ENCODE results near the gene TIMP2. TPM values are rescaled to one million over a fixed set of nuclear protein-coding genes. Genes with fewer than 3 reads are reported as not detected.
A peak's percentile ranks its signal among the peaks of the same experiment; 100 is the strongest.

The TIMP2 gene
- total and polyA plus RNA-seq, 2 of the 13 experiments (the other 11 are each of a cell fraction or from before 2014, with no cell fraction given): 3.8 to 8.5 TPM

- TF ChIP-seq THRA (CRISPR knock-in tag; IDR thresholded peaks at IDR 0.05; ENCODE audit: borderline replicate concordance): peak; percentile 80
- TF ChIP-seq SNAPC5 (CRISPR knock-in tag; IDR thresholded peaks at IDR 0.05; ENCODE audit: borderline replicate concordance): peak; percentile 97; the same call in 1 of the 2 replicates
- TF ChIP-seq HDAC1 (CRISPR knock-in tag; IDR thresholded peaks at IDR 0.05): peak; percentile 100
- TF ChIP-seq HMG20A (CRISPR knock-in tag; IDR thresholded peaks at IDR 0.05; ENCODE audit: borderline replicate concordance): peak; percentile 61; the same call in 1 of the 2 replicates
- TF ChIP-seq HNRNPLL (IDR thresholded peaks at IDR 0.05; ENCODE audit: low read depth, low read length, poor library complexity, severe bottlenecking): peak; percentile 99
- peak; percentile 100 for TF ChIP-seq CREB1 (IDR thresholded peaks at IDR 0.05)
- TF ChIP-seq CREB1 (CRISPR knock-in tag; IDR thresholded peaks at IDR 0.05): peak; percentile 98
- peak; percentile 98 for TF ChIP-seq NAIF1 (CRISPR knock-in tag; IDR thresholded peaks at IDR 0.05; ENCODE audit: borderline replicate concordance)
- no peak for TF ChIP-seq KDM6A (CRISPR knock-in tag; IDR thresholded peaks at IDR 0.05; ENCODE audit: low read depth)
- peak; percentile 99 for TF ChIP-seq ZNF407 (CRISPR knock-in tag; IDR thresholded peaks at IDR 0.05; ENCODE audit: not compliant biosample characterization)
- 0 out of 2 replicates have a peak, but pooled peaks have one; percentile 67 for TF ChIP-seq ZNF891 (CRISPR knock-in tag; IDR thresholded peaks at IDR 0.05)
- TF ChIP-seq ZNF615 (CRISPR knock-in tag; IDR thresholded peaks at IDR 0.05; ENCODE audit: borderline replicate concordance): no peak
- peak; percentile 95 for TF ChIP-seq ZNF235 (CRISPR knock-in tag; IDR thresholded peaks at IDR 0.05; ENCODE audit: borderline replicate concordance)
- peak; percentile 98 for TF ChIP-seq JUN (CRISPR knock-in tag; IDR thresholded peaks at IDR 0.05)
- TF ChIP-seq ETS1 (CRISPR knock-in tag; IDR thresholded peaks at IDR 0.05): peak; percentile 98
- no peak for TF ChIP-seq CENPX (CRISPR knock-in tag; IDR thresholded peaks at IDR 0.05)
- TF ChIP-seq ZNF558 (CRISPR knock-in tag; IDR thresholded peaks at IDR 0.05; ENCODE audit: borderline replicate concordance): peak; percentile 80; the same call in 1 of the 2 replicates
- peak; percentile 89 for TF ChIP-seq JUND (CRISPR knock-in tag; IDR thresholded peaks at IDR 0.05)
These were observed 84.2 kb downstream of the TIMP2 start, which contains the start of gene USP36 (continued) for GRCh38 chr17:78840780-78841611.
